H54 (cell line): Measurements from ENCODE around the gene YY1.
A peak's percentile ranks its signal among the peaks of the same experiment; 100 is the strongest.

ENCODE experiments used
- DNase-seq: peaks from one replicate; pipeline ENCODE4 v3.0.0; 2011; ENCODE audit warnings: low spot score, mixed read lengths; ENCODE audit not compliant: insufficient read length
- FAIRE-seq: peaks from 3 replicates; lab custom pipeline; 2011; peaks lifted over from hg19 to GRCh38; lab: Jason Lieb, UNC
- POLR2A ChIP-seq: IDR thresholded peaks from 2 replicates; pipeline ENCODE4 v1.6.1; 2011; ENCODE audit warnings: low read depth, mild to moderate bottlenecking, low read length

The YY1 gene

GRCh38 chr14:100238419-100239210 lies at the start of gene YY1:
Gene YY1 (plus strand): TSS chr14:100239144. CDS start chr14:100239245, 101 bp downstream.
- TF ChIP-seq POLR2A = peak; percentile 57; the same call in 1 of the 2 replicates
- DNase-seq = peak; percentile 96
- FAIRE-seq = peak; percentile 61

- no peak for TF ChIP-seq POLR2A
- no peak for FAIRE-seq
- DNase-seq = no peak
Observed at GRCh38 chr14:100190126-100190525, 48.8 kb upstream of the YY1 start.

- TF ChIP-seq POLR2A = no peak
Observed at GRCh38 chr14:100191584-100192249, 47.2 kb upstream of the YY1 start.

GRCh38 chr14:100192250-100192671 lies 46.7 kb upstream of the YY1 start:
- TF ChIP-seq POLR2A = no peak
- FAIRE-seq (no peak), DNase-seq (no peak)

More at GRCh38 chr14:100191584-100192249, 47.2 kb upstream of the YY1 start:
- DNase-seq (no peak), FAIRE-seq (no peak)

GRCh38 chr14:100192672-100193416 lies 46.1 kb upstream of the YY1 start:
- FAIRE-seq (peak; percentile 96), DNase-seq (peak; percentile 100)
- no peak for TF ChIP-seq POLR2A

GRCh38 chr14:100193417-100194357 lies 45.3 kb upstream of the YY1 start:
- no peak for TF ChIP-seq POLR2A
- no peak for DNase-seq

GRCh38 chr14:100199240-100199860 lies 39.6 kb upstream of the YY1 start:
- no peak for TF ChIP-seq POLR2A
- FAIRE-seq (no peak), DNase-seq (no peak)

More at GRCh38 chr14:100193417-100194357, 45.3 kb upstream of the YY1 start:
- peak; percentile 6 for FAIRE-seq

- no peak for TF ChIP-seq POLR2A
- no peak for FAIRE-seq
Observed at GRCh38 chr14:100200311-100200710, 38.6 kb upstream of the YY1 start.

GRCh38 chr14:100201701-100202100 lies 37.2 kb upstream of the YY1 start:
- no peak for DNase-seq
- no peak for TF ChIP-seq POLR2A
- no peak for FAIRE-seq

More at GRCh38 chr14:100200311-100200710, 38.6 kb upstream of the YY1 start:
- no peak for DNase-seq

GRCh38 chr14:100202712-100203111 lies 36.2 kb upstream of the YY1 start:
- FAIRE-seq (no peak), DNase-seq (no peak)
- no peak for TF ChIP-seq POLR2A

GRCh38 chr14:100203146-100203545 lies 35.8 kb upstream of the YY1 start:
- no peak for DNase-seq
- FAIRE-seq = no peak
- no peak for TF ChIP-seq POLR2A
